CD4-positive, alpha-beta T cell treated with Interleukin-6 at 100 ng/mL for 8 hours (primary cell): ENCODE results near the gene COL23A1.

Experiments
- DNase-seq: peaks from one replicate; pipeline ENCODE4 v3.0.0-alpha.2; 2020; ENCODE audit warnings: mixed read lengths, low spot score

Gene COL23A1

DNA sequence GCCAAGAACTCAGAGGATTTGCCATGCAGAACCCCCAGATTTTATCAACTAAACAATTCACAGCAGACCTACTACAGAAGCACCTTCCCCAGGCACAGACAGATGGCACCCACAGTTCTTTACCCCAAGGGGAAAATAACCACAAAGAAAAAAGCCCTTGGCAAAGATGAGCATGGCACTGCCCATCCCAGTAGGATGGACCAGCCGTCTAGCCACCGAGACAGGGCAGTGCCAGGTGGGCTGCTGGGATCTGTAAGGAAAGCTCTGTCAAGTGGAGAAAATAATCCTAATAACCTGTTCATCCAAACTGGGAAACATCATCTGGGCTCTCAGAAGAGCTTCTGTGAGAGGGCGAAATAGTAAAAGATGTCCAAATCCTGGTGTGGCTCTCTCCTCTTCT is 130.0 kb downstream of the COL23A1 start:
- DNase-seq, result no peak

DNA sequence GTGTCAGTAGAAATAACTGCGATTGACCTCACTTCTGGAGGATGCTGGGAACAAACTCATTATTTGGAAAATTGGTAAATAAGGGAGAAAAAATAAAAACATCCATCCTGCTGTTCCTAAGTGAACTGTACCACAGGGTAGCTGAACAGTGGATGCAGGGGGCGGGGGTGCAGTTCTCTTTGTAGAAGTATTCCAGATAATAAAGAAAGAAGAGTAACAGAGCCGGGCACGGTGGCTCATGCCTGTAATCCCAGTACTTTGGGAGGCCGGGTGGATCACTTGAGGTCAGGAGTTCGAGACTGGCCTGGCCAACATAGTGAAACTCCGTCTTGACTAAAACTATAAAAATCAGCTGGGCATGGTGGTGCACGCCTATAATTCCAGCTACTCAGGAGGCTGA is 132.1 kb downstream of the COL23A1 start:
- DNase-seq, result no peak

DNA sequence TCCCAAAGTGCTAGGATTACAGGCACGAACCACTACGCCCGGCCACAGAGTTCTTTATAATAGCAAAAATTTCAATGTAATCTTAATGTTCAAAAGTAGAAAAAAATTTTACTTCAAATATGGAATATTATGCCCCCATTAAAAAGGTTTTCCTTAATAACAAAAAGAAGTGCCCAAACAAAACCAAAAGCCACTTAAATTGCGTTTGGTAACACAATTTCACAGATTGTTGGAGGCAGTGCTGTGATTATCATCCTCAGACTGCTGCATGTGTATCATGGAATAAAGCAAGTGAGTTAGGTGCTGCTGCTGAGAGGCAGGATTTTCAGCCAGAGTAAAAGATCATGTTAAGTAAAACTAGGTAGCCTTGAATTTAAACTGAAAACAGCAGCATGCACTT is 132.7 kb downstream of the COL23A1 start:
- no peak for DNase-seq

DNA sequence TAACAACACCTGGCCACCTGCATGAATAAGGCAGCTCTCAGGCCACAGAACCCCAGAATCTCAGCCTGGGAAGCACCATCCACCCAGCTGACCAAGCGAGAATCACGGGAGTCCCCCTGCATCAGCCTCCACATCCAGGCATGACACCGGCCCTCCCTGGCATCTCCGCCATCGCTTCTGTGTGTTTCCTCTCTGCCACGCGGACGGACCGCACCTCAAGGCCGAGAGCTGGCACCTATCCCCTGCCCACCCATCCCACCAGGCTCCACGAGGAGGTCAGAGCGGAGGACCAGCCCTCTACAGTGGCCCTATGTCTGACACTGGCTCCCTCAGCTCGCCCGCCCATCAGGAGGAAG is 134.7 kb downstream of the COL23A1 start:
- no peak for DNase-seq

DNA sequence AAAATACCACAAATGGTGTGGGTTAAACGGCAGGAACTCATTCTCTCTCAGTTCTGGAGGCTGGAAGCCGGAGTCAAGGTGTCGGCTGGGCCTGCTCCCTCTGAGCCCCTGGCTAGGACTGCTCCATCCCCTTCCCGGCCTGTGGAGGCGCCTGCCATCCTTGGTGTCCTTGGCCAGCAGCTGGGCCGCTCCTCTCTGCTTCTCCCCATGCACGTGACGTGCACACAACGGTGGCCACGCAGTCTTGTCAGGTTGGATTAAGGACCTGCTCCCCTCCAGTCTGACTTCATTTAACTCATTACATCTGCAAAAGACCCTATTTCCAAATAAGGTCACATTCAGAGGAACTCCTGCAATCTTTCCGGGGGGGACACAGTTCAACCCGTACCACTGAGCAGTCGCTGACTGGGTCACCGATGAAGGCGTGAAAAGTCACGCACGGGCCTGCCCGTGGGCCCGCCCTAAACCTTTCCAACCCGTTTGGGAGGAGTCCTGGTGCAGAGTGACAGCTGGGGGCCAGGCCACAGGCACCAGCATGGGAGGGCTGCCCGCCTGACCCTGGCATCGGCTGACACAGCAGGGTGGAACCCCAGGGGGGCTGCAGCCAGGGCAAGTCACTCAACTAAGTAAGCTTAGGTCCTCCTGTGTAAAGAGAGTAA is 135.2 kb downstream of the COL23A1 start:
- DNase-seq, result no peak

DNA sequence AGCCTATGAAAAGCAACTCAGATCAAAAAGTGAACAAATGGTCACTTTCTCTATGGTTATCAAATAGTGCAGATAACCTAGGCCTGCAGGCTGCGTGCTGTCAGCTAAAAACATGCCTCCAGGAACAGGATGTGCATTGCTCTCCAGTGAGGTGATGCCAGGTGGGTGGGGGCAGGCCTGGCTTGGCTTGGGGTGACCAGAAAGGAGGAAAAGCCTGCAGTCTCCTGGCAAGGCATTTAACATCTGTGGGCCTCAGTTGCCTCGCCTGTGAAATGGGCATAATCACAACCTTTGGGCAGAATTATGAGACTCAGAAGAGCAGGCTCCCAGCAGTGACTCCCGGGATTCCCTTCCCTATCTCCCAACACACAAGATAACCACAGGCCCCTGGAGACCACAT is 135.9 kb downstream of the COL23A1 start:
- DNase-seq, result no peak

DNA sequence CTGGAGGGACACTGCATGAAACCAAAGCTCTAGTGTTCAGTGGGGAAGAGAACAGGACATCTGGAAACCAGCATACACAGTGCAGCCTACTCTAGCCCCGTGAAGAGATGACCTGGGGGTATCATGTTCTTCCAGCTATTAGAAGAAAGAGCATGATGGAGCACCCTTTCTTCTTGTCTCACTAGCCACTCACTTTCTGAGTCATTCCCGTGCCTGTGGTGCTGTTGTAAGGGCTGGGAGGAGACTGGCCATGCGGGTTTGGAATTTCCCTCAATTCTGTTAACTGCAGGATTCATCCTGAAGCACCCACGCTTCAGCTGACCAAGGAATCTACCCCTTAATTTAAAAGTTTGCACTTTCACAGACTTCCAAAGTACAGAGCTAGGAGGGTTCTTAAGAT is 137.0 kb downstream of the COL23A1 start:
- no peak for DNase-seq

DNA sequence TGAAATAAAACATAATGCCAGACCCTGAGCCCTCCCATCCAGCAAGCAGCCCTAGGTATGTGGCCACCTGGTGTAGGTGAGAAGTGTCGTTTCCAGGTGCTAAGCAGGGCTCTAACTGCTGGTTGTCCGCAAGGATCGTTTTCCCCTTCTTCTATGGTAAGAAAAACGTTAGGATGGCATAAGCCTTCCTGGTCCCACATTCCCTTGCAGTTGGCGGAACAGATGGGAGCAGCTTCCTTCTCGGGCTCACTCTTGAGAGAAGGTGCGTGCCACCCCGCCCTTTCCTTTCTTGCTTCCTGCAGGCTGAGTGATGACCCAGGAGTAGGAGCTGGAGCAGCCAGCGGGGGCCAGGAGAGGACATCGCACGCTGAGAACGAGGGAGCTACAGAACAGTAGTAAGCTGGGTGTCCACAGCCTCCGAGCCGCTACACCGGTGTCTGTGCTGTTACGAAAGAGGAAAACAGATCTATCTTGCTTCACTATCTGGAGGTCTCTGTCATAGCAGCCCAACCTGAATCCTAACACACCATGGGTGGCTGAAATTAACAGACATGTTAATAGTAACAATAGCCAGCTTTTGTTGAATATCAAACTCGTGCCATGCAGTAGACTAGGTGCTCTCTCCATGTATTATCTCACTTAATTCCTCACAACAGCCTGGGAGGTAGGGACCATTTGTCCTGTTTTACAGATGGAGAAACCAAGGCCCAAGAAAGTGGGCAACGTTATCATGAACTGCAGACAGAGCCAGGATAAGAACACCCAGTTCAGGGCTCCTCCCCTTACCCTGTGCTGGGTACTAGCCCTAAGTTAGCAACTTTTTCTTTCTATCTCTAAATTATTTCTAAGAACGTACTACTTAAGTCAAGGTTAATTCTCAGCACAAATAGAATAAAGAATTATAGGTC is 139.8 kb downstream of the COL23A1 start:
- no peak for DNase-seq

DNA sequence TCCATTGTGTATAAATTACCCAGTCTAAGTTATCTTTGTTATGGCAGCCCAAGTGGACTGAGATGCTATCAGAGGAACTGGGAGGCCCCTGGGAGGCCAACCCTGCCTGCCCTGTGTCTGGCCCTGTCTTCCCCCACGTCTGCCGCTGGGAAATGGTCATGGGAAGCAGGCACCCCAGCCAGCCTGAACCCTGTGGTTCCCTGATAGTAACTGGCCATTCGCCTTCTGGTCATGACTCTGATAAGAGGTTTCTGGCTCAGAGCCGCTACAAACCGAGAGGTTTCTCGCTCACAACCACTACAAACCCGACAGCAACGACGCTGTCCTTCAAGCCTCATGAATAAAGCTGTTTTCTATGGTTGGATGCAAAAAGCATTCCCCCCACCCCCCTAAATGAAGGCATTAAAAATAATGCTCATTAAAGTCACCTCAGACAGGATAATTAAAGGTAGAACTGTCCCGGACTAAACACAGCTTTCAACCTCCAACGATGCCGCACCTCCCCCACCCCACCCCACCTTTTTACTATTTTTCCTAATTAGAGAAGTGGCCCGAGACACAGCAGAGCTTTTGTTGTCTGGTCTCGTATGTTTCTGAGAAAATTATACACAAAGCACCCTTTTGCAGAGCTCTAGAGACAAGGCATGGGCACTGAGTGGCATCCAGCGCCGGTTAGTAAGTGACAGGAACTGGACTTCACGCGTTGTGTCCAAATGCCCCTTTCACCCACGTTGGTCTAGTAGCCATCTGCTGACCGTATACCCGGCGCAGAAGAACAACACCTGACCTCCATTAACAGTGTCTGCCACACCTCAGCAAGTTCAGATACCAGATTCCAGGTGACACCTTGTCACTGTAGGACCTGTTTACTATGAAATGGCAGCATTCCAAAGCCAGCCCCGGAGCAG is 140.8 kb downstream of the COL23A1 start:
- DNase-seq, result no peak

DNA sequence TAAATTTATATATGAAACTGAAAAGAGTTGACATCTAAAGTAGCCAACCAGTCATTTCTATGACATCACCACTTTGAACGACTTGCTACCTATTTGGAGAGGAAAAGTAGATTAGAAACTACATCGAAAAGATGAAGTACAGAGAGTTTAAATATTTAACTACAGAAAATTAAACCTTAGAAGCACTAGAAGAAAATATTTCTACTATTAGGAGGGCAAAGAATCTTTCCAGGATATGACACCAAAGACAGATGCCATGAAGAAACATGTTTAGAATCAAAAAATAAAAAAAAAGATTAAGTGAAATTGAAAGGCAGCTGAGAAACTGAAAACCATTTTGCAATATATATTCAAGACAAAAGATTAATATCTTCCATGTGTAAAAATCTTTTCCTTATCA is 144.7 kb downstream of the COL23A1 start:
- DNase-seq, result no peak

DNA sequence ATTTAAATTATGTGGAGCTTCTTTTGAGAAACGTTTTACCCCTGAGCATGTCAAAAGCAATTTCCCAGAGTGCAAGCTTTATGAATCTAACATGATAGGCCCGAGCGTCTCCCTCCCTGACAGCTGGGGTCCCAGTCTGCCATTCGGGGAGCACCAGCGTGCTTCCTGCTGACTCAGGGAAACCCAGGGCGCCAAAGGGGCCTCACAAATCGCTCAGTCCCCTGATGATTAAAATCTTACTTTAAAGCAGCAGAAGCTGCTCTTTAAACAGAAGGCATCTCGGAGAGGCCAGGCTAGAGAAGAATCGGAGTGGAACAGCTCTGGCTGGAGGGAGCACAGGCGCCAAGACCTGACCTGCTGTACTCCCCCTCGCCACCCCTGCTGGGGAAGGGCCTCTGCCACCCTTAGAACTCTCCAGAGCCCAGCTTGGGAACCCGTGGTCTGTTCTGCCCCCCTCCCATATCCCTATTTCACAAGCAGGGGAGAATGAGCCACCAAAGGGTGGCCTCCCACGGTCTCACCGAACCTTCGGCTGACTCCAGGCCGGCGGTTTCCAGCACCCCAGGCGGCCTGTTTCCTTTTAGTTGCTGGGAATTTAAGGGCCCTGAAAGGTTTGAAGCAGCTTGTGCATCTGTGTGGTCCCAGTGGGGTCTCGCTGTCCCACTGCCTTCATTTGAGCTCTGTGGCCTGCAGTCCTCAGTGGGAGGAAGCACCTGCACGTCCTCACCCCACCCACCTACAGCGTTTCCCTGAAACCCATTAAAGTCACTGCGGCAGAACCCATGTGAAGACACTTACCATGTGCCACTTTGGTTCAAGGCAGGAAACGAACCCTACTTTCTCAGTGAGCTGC is 147.6 kb downstream of the COL23A1 start:
- no peak for DNase-seq

DNA sequence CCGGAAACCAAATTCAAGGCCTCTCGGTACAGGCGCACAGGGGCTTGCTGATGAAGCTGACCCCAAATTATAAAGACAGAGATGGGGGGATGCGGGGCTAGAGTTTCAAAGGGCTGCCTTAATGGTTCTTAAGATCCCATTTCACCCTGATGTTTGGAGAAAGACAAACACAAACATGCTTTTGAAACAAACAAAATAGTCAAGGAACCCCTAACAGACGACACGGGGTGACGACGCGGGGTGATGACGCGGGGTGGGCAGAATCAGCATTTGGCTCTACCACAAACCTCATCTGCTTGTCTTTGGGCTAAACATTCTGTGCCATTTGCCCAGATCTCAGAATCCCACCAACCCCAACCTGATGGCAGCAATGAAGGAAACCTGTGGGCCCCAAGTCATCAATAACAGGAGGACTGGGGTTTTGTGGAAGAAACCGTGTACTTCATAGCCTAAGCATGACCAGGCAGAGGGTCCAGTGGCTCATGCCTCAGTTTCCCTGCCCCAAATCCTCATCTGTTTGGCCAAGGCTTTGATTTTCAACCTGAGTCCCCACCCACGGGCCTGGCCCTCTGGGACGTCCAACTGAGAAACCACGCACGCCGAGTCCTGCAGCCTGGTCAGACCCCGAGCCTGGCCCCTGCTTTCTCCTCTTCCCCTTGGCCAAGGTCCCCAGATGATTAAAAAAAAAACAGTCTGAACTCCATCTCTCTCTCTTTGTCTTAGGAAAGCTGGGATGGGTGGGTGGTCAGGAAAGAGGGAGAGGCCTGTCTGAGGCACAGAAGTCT is 148.5 kb downstream of the COL23A1 start:
- no peak for DNase-seq

DNA sequence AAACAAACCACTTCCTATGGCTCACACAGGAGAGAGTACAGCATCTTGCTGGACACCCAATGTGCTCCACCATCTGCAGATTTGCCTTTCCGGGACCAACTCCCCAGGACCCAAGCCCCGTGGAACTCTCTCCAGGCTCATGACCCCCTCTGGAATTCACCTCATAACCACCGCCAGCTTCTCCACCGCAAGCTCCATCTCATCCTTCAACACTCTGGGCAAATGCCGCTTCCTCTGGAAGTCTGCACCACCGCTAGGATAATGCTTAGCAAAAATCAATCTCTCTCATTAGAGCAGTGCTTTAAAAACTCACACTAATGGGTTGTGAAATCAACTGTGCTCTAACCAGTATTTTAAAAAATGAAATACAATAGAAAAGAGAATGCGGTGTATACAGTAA is 150.0 kb downstream of the COL23A1 start:
- DNase-seq, result no peak

DNA sequence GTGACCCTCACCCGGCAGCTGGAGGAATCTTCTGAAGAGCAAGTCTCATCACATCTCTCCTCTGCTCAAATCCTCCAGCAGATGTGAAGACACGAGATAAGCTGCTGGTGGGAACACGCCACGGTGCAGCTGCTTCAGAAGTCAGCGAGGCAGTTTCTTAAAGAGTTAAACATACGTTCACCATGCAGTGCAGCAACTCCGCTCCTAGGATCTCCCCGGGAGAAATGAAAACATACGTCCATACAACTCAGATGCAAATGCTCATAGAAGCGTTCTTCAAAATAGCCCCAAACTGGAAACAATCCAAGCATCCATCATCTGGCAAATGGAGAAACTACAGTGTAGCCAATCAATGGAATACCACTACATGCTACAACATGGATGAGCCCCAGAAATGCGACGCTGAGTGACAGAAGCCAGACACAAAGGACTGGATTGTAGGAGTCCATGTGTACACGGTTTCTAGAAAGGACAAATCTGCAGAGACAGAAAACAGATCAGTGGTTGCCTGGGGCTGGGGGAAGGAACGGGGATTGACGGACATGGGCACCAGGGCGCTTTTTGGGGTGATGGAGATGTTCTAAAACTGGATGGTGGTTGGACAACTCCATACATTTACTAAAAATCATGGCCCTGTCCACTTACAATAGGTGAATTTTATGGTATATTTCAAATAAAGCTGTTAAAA is 150.6 kb downstream of the COL23A1 start:
- no peak for DNase-seq

DNA sequence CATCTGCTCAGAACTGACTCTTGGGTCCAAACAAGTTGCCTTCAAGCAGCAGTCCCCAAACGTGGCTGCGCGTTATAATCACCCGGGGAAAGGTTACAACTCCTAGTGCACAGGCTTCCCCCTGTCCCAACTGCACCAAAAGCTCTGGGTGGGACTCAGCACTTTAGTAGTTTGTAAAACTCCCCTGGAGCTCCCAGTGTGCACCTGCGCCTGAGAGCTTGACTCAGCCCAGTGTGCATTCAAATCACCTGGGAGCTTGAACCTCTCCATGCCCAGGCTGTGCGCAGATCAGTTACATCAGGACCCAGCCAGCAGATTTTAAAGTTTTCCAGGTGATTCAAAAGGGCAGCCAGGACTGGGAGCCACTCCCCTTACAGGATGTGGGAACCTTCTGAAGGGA is 151.4 kb downstream of the COL23A1 start:
- no peak for DNase-seq

DNA sequence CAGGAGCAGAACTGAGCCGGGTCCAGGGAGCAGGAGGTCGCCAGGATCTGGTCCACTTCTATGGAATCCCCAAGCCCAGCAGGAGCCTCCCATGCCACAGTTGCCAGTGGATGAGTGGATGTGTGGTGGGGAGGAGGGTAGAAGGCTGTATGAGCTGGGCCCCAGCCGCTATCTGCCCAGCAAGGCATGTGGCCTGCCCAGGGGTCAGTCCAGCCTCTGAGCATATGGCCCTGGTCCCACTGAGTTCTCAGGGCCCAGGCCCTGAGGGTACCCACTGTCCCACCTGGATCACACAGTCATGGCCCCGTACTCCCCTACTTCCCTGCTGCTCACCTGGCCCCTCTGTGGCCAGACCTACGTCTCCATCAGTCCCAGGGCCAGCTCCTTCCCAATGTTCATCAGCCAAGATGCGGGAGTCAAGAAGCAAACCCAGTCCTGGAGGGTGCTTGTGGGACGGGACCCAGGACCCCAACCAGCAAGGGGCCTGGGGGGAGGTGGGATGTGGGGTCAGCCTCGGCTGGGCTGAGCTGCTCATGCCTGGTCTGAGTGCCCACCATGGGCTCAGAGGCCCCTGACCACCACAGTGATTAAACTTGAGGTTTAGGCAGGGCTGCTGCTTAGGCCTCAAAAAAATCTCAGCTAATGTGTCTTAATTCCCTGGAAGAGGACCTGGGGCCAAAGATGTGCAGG is 152.7 kb downstream of the COL23A1 start:
- DNase-seq, result no peak

DNA sequence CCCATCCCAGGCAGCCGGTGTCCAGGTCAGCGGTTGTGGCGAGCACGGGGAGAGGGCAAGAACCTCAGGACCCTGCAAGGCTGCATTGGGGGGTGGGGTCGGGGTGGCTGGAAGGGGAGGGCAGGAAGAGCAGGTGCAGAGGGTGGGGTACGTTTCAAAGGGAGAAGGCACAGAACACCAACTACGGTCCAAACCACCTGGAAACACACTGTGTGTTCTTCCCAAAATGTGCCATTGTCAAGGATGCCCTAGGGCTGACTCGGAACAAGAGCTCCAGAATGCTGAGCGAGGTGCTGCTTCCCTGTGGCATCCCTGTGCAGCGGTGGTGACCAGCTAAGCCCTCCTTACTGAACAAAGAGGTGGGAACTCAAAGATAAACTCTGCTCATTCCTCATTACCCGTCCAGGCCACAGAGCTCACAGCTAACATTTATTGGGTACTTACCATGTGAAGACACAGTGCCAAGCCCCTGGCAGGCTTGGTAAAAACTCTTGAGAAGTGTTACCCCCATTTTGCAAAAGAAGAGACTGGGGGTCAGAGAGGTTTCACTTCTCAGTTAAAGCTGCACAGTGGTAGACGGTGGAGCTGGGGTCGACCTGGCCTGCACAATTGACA is 153.8 kb downstream of the COL23A1 start:
- no peak for DNase-seq

DNA sequence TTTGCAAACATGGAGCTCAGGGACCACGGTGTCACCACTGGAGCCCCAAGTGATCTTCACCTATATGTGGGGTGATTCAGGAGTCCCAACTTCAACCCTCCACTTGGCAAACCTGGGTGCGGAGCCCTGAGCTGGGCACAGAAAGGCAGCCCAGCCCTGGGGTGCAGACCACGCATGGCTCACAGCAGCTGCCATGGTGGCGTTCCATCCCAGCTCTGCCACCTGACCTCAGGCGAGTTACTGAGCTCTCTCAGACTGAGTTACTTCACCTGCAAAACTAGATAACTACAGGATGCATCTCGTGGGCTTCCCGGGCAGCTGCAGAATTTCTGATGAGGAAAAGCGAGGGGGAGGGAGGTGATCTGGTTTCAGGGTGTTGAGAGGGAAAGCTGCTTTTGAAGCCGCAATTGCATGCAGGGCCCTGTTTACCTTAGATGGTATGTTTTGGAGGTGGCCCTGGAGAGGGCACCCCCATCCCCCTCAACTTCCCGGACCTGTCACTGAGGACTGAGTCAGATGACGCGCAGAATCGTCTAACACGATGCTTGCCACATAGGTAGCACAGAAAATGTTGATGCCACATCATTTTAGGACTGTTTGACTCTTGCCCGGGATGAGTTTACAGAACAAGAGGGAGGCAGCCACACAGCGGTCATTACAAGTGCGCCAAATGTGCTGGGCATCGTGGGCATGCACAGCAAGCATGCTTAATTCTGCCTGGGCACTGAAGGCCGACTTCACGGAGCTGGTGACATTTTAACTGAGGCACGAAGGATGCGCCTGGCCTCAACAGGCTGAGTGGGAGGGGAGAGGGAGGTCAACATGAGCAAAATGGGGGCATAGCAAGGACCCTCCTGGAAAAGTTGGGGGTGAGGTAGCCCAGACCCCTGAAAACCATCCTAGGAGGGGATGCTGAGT is 154.6 kb downstream of the COL23A1 start:
- DNase-seq, result no peak
